Femur (tissue), 1 donor: ENCODE data around the gene ZNF354C.

Experiments used
- DNase-seq: peaks from one replicate; pipeline ENCODE4 v3.0.0-alpha.2; 2017

The ZNF354C gene

GRCh38 chr5:179128041-179128365 is 67.8 kb downstream of the ZNF354C start:
- no peak for DNase-seq

- DNase-seq, result no peak
These were observed 68.8 kb downstream of the ZNF354C start for GRCh38 chr5:179128976-179129375.

GRCh38 chr5:179129607-179130071 is 69.5 kb downstream of the ZNF354C start:
- DNase-seq, result no peak

- no peak for DNase-seq
These were observed 70.0 kb downstream of the ZNF354C start for GRCh38 chr5:179130101-179130681.

- DNase-seq, result no peak
These were observed 71.2 kb downstream of the ZNF354C start for GRCh38 chr5:179131321-179131835.

GRCh38 chr5:179131886-179132585 is 71.9 kb downstream of the ZNF354C start:
- DNase-seq, result no peak

GRCh38 chr5:179132586-179133355 is 72.6 kb downstream of the ZNF354C start:
- DNase-seq, result peak; percentile 9
